Left hindlimb (tissue), 1 donor: ENCODE results near the gene GTPBP6.

ENCODE experiments used
- DNase-seq: peaks from one replicate; pipeline ENCODE4 v3.0.0-alpha.2; 2018

Gene GTPBP6

GRCh38 chrX:318739-319578 lies at the start of gene GTPBP6:
GTPBP6 (minus strand) TSS chrX:318796; CDS start chrX:318787, 9 bp downstream.
- peak; percentile 100 for DNase-seq

GRCh38 chrX:367866-368265 lies 49.3 kb upstream of the GTPBP6 start:
- DNase-seq, result no peak

- no peak for DNase-seq
Observed at GRCh38 chrX:367349-367748, 48.8 kb upstream of the GTPBP6 start.

- no peak for DNase-seq
Observed at GRCh38 chrX:363621-364375, 45.2 kb upstream of the GTPBP6 start.

GRCh38 chrX:362937-363620 lies 44.5 kb upstream of the GTPBP6 start:
- DNase-seq, result no peak

GRCh38 chrX:362351-362750 lies 43.8 kb upstream of the GTPBP6 start:
- DNase-seq, result no peak

- no peak for DNase-seq
Observed at GRCh38 chrX:361231-362145, 42.9 kb upstream of the GTPBP6 start.

GRCh38 chrX:360496-361150 lies 42.0 kb upstream of the GTPBP6 start:
- no peak for DNase-seq

- DNase-seq, result no peak
Observed at GRCh38 chrX:358651-359143, 40.1 kb upstream of the GTPBP6 start.

- no peak for DNase-seq
Observed at GRCh38 chrX:357693-358471, 39.3 kb upstream of the GTPBP6 start.

- no peak for DNase-seq
Observed at GRCh38 chrX:357035-357692, 38.6 kb upstream of the GTPBP6 start.

GRCh38 chrX:356385-357034 lies 37.9 kb upstream of the GTPBP6 start:
- no peak for DNase-seq

- DNase-seq, result no peak
Observed at GRCh38 chrX:355329-356050, 36.9 kb upstream of the GTPBP6 start.

GRCh38 chrX:353566-354535 lies 35.3 kb upstream of the GTPBP6 start:
- no peak for DNase-seq

GRCh38 chrX:352582-353314 lies 34.2 kb upstream of the GTPBP6 start:
- DNase-seq, result no peak

GRCh38 chrX:352181-352580 lies 33.6 kb upstream of the GTPBP6 start:
- no peak for DNase-seq

GRCh38 chrX:351736-352135 lies 33.1 kb upstream of the GTPBP6 start:
- DNase-seq, result no peak
